Upper lobe of left lung (tissue), 6 donors: Measurements from ENCODE around the gene NPHP4. TPM values are rescaled to one million over a fixed set of nuclear protein-coding genes. Genes with fewer than 3 reads are reported as not detected.
"Not testable (repeated sequence)": the region's sequence is repeated elsewhere in the genome, so short reads cannot be mapped to it uniquely, and the experiment has no call there.

Source experiments
- ATAC-seq, 2 donors: fragments of 200-7000 bp; cut with Tn5 transposase; one replicate each; pipeline ENCODE4 v1.9.1; 2022; ENCODE audit warnings: mild to moderate bottlenecking in 2 of 2, moderate library complexity in 2 of 2; ENCODE audit not compliant: low FRiP score in 2 of 2
- DNase-seq, 2 donors: peaks; one replicate each; pipeline ENCODE4 v3.0.0-alpha.2; 2019 to 2020
- H3K27ac ChIP-seq, 4 donors: fragments of 200-600 bp; sonication (generic); one replicate each; pipeline ENCODE4 v1.5.1; 2016 to 2019
- H3K27me3 ChIP-seq, 4 donors: fragments of 200-600 bp; sonication (generic); one replicate each; pipeline ENCODE4 v1.5.1; 2017 to 2019
- H3K36me3 ChIP-seq, 4 donors: fragments of 200-600 bp; sonication (generic); one replicate each; pipeline ENCODE4 v1.5.1; 2016 to 2019
- H3K4me1 ChIP-seq, 4 donors: fragments of 200-600 bp; sonication (generic); one replicate each; pipeline ENCODE4 v1.5.1; 2018 to 2019
- H3K4me3 ChIP-seq, 4 donors: fragments of 200-600 bp; sonication (generic); one replicate each; pipeline ENCODE4 v1.5.1; 2017 to 2019; ENCODE audit warnings: mild to moderate bottlenecking in 2 of 4, moderate library complexity in 1 of 4
- H3K9me3 ChIP-seq, 4 donors: fragments of 200-600 bp; sonication (generic); one replicate each; pipeline ENCODE4 v1.5.1; 2018 to 2019
- EP300 ChIP-seq, 4 donors: sonication (generic); formaldehyde crosslinking; IDR thresholded peaks; one replicate each; pipeline ENCODE4 v1.5.1; 2017; ENCODE audit warnings: antibody characterized with exemption in 4 of 4, control low read depth in 2 of 4
- POLR2A ChIP-seq, 4 donors: fragments of 450-650 bp; IDR thresholded peaks; one replicate each; pipeline ENCODE4 v1.5.1; 2016 to 2017; ENCODE audit warnings: antibody characterized with exemption in 4 of 4, mild to moderate bottlenecking in 2 of 4
- POLR2AphosphoS5 ChIP-seq, 2 donors: sonication (generic); formaldehyde crosslinking; IDR thresholded peaks; one replicate each; pipeline ENCODE4 v1.5.1; 2017; ENCODE audit warnings: antibody characterized with exemption in 2 of 2
- WGBS, 2 donors: methylation state at CpG; one replicate each; pipeline ENCODE4 v1.1.5; 2017 to 2018; 5-methylcytosine and 5-hydroxymethylcytosine counted together
- total RNA-seq, 6 donors: library from RNA; depleted of rRNA in 4 of 6; stranded (reverse); fragments of >200 nt in 4 of 6; gene quantifications; one replicate each; pipeline versions ENCODE4 v1.1.0 to v1.2.1, GENCODE V29; 2016 to 2021
- TF ChIP-seq, protein P1 (sequence below), 6 experiments: fragments of 450-650 bp in 4 of 6; fragments of 200-600 bp in 2 of 6; sonication (generic) in 2 of 6; IDR thresholded peaks; one replicate each; pipeline ENCODE4 v1.5.1; 2016 to 2019; ENCODE audit warnings: antibody characterized with exemption in 6 of 6
- donor health status: DM: no; HTN: no; CAD: no; lungs with moderate emphysema.
- donor health status: DM: no; HTN: yes; CAD: no; lungs with severe emphysema.

The NPHP4 gene
- total RNA-seq, 6 donors from 2014 or later: 13.5 to 45.1 (median 19.9) TPM

DNA sequence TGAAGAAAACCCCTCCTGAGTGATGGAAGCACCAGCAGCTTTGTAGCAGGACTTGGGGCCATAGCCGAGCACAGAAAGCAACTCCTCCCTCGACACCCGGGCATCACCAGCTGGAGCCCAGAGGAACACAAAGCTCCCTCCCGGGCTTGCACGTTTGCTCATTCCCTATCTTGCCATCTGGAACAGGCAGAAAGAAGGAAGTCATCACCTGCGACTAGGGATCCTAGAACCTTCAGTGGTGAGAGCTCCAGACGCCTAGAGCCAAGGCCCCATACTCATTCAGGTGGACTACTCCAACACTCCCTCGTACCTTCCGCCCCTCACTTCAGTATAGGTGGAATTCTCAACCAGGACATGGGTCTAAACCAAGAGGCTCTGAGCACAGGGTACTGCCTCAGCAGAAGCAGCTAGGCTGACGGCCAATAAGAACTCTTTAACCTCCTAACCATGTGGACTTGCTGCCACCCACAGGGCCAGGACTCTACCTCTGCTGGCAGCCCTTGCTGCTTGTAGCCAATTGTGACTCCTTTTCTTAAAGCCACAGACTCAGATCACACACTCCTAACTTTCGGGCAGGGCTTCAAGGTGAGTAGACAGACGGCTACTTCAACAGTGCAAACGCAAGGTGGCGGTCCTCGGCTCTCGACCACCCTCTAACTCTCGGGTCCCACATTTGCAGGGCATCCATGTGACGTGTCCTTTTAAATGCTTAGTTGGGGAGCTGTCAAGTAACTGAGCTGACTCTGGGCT lies 65.4 kb downstream of the NPHP4 start:
- Histone ChIP-seq H3K27me3 (no peaks in the 10 kb centered on the region), H3K9me3 (no peaks in the 10 kb centered on the region), H3K36me3 (peaks cover 0 to 19% (median 9%) of the 10 kb centered on the region in 4 donors), H3K27ac (no peak overlapping the region), H3K4me3 (no peak overlapping the region), H3K4me1 (no peaks in the 10 kb centered on the region)
- ATAC-seq (no peak), DNase-seq (no peak)
- TF ChIP-seq POLR2A (IDR thresholded peaks at IDR 0.05) (no peak), EP300 (IDR thresholded peaks at IDR 0.05) (no peak), POLR2AphosphoS5 (IDR thresholded peaks at IDR 0.05) (no peak)
- TF ChIP-seq, protein P1, sequence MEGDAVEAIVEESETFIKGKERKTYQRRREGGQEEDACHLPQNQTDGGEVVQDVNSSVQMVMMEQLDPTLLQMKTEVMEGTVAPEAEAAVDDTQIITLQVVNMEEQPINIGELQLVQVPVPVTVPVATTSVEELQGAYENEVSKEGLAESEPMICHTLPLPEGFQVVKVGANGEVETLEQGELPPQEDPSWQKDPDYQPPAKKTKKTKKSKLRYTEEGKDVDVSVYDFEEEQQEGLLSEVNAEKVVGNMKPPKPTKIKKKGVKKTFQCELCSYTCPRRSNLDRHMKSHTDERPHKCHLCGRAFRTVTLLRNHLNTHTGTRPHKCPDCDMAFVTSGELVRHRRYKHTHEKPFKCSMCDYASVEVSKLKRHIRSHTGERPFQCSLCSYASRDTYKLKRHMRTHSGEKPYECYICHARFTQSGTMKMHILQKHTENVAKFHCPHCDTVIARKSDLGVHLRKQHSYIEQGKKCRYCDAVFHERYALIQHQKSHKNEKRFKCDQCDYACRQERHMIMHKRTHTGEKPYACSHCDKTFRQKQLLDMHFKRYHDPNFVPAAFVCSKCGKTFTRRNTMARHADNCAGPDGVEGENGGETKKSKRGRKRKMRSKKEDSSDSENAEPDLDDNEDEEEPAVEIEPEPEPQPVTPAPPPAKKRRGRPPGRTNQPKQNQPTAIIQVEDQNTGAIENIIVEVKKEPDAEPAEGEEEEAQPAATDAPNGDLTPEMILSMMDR (IDR thresholded peaks at IDR 0.05): no peak
- WGBS, 2 donors: 94 to 96% methylated on average over 15 to 18 of the region's 18 CpGs

DNA sequence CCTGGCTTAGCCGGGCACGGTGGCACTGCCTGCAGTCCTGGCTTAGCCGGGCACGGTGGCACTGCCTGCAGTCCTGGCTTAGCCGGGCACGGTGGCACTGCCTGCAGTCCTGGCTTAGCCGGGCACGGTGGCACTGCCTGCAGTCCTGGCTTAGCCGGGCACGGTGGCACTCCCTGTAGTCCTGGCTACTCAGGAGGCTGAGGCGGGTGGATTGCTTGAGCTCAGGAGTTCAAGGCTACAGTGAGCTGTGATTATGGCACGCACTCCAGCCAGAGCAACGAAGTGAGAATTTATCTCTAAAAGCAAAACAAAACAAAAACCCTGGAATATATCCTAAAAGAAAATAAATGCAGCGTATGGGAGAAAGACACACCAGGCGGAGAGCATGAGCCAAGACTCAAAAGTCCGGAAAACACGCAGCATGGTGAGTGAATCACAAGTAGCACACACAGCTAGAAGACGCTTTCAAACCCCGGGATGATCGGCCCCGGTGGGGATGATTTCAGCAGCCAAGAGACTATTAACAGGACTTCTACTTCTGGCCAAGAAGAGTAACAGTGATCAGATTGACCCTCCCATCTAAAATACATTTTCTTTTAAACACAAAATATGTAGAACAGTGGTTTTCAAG lies 69.4 kb downstream of the NPHP4 start:
- H3K36me3 ChIP-seq: peaks cover 0 to 14% (median 7%) of the 10 kb centered on the region in 4 donors
- ATAC-seq, H3K4me1 ChIP-seq, DNase-seq, H3K27me3 ChIP-seq, H3K27ac ChIP-seq, H3K9me3 ChIP-seq, H3K4me3 ChIP-seq: not testable (repeated sequence)
- 94 to 95% methylated on average over 11 to 18 of the region's 21 CpGs for WGBS, 2 donors

DNA sequence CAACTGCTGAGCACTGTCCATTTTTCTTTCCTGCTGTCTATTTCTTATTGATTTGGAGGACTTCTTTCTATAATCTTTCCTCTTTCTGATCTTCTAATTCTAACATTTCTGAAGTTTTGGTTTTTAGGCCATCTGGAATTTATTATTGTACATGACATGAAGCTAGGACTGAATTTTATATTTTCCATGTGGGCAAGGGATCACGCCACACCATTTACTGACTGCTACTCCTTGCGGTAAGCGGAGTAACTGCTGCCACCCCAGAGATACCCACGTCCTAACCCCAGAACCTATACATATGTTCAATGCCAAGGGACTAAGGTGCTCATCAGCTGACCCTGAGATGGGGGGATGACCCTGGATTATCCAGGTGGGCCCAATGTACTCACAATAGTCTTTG lies 70.6 kb downstream of the NPHP4 start:
- DNase-seq: no peak
- 98 to 99% methylated on average over 4 of the region's 4 CpGs for WGBS, 2 donors
- Histone ChIP-seq H3K27ac (no peak overlapping the region), H3K4me3 (no peak overlapping the region), H3K36me3 (peaks cover 0 to 4% (median 0%) of the 10 kb centered on the region in 4 donors), H3K9me3 (no peaks in the 10 kb centered on the region), H3K4me1 (no peaks in the 10 kb centered on the region), H3K27me3 (no peaks in the 10 kb centered on the region)
- TF ChIP-seq EP300 (IDR thresholded peaks at IDR 0.05) (no peak), POLR2AphosphoS5 (IDR thresholded peaks at IDR 0.05) (no peak), POLR2A (IDR thresholded peaks at IDR 0.05) (no peak)
- TF ChIP-seq, protein P1 (IDR thresholded peaks at IDR 0.05): no peak
- ATAC-seq: no peak

DNA sequence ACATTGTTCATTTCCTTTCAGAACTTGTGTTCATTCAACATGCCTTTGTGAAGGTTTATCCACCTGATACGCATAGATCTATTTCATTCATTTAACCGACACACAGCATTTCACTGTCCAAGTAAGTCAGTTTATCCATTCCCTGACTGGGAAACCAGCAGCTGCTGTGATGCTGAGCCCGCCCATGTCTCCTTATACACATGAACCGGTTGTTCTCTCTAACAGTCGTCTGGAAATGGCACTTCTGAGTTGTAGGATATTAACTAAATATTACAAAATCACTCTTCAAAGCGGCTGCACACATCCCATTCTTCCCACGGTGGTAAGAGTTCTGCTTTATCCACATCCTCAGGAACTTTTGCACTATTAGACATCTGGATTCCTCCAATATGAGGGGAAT lies 71.1 kb downstream of the NPHP4 start:
- no peak overlapping the region for H3K27ac ChIP-seq
- 77 to 86% methylated on average over 7 of the region's 7 CpGs for WGBS, 2 donors
- no peak for TF ChIP-seq EP300 (IDR thresholded peaks at IDR 0.05)
- no peak for TF ChIP-seq POLR2AphosphoS5 (IDR thresholded peaks at IDR 0.05)
- TF ChIP-seq POLR2A (IDR thresholded peaks at IDR 0.05): no peak
- TF ChIP-seq, protein P1 (IDR thresholded peaks at IDR 0.05): no peak
- ATAC-seq (no peak), DNase-seq (no peak)
- no peaks in the 10 kb centered on the region for H3K27me3 ChIP-seq
- no peaks in the 10 kb centered on the region for H3K36me3 ChIP-seq
- H3K4me3 ChIP-seq: no peak overlapping the region
- H3K4me1 ChIP-seq: no peaks in the 10 kb centered on the region
- no peaks in the 10 kb centered on the region for H3K9me3 ChIP-seq

DNA sequence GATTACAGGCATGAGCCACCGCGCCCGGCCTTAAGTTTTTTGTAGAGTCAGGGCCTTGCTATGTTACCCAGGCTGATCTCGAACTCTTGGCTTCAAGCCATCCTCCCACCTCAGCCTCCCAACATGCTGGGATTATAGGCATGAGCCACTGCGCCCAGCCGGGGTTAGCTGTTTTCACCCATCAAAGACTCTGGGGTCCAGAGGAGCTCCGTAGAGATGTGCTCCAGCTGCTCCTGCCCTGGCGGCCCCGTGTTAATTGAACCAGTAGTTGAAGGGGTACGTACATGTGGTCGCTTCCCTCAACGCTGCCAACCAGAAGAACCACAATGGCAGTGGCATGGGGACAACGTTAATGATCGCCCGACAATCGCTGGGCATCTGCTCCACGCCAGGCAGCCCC lies 72.0 kb downstream of the NPHP4 start:
- H3K9me3 ChIP-seq: no peaks in the 10 kb centered on the region
- H3K27me3 ChIP-seq: no peaks in the 10 kb centered on the region
- 96% methylated on average over 17 of the region's 17 CpGs for WGBS, 2 donors
- no peaks in the 10 kb centered on the region for H3K36me3 ChIP-seq
- H3K27ac ChIP-seq: no peak overlapping the region
- no peak for ATAC-seq
- TF ChIP-seq POLR2AphosphoS5 (IDR thresholded peaks at IDR 0.05) (no peak), POLR2A (IDR thresholded peaks at IDR 0.05) (no peak), EP300 (IDR thresholded peaks at IDR 0.05) (no peak)
- TF ChIP-seq, protein P1 (IDR thresholded peaks at IDR 0.05): no peak
- no peak overlapping the region for H3K4me3 ChIP-seq
- DNase-seq: no peak
- no peaks in the 10 kb centered on the region for H3K4me1 ChIP-seq
